Activated CD4-positive, alpha-beta T cell treated with anti-CD3 and anti-CD28 coated beads, Interleukin-2, amount 10 ng/mL, durations not matched to agents 7 days and 5 days (primary cell): ENCODE data around the gene MAP4K3. TPM values are rescaled to one million over a fixed set of nuclear protein-coding genes. Genes with fewer than 3 reads are reported as not detected.
"Not testable (repeated sequence)": the region's sequence is repeated elsewhere in the genome, so short reads cannot be mapped to it uniquely, and the experiment has no call there.

Experiments
- CTCF ChIA-PET: fragments of 350-600 bp; sonication (Branson Sonifier 250); formaldehyde crosslinking; loops from one replicate; lab custom pipeline; 2021; ENCODE audit warnings: antibody characterized with exemption; lab: Charles Lee
- POLR2A ChIA-PET: fragments of 350-600 bp; sonication (Branson Sonifier 250); formaldehyde crosslinking; loops from one replicate; lab custom pipeline; 2021; ENCODE audit warnings: antibody characterized with exemption; lab: Charles Lee
- DNase-seq: peaks from one replicate; pipeline ENCODE4 v3.0.0-alpha.2; 2020
- H3K27ac Mint-ChIP-seq: one replicate; pipeline ENCODE4 v1.8.0; 2021; ENCODE audit warnings: mild to moderate bottlenecking, moderate library complexity, mixed read lengths
- H3K27me3 Mint-ChIP-seq: one replicate; pipeline ENCODE4 v1.8.0; 2021; ENCODE audit warnings: mixed read lengths
- H3K36me3 Mint-ChIP-seq: one replicate; pipeline ENCODE4 v1.8.0; 2021; ENCODE audit warnings: low read depth, mixed read lengths
- H3K4me1 Mint-ChIP-seq: one replicate; pipeline ENCODE4 v1.8.0; 2021; ENCODE audit warnings: mixed read lengths
- H3K4me3 Mint-ChIP-seq: one replicate; pipeline ENCODE4 v1.8.0; 2021; ENCODE audit warnings: mild to moderate bottlenecking, moderate library complexity, mixed read lengths
- H3K9me3 Mint-ChIP-seq: one replicate; pipeline ENCODE4 v1.8.0; 2021; ENCODE audit warnings: mixed read lengths
- total RNA-seq, 2 experiments: library from RNA; stranded (reverse); gene quantifications; one replicate each; pipeline ENCODE4 v1.2.3, GENCODE V29; 2021

MAP4K3 gene
- total RNA-seq, 2 experiments from 2014 or later = 8.1 to 8.7 TPM

GRCh38 chr2:39377226-39377939 is 59.7 kb downstream of the MAP4K3 start:
- H3K4me3 Mint-ChIP-seq = no peak overlapping the region
- no peaks in the 10 kb centered on the region for H3K27me3 Mint-ChIP-seq
- peaks cover 23% of the 10 kb centered on the region for H3K36me3 Mint-ChIP-seq
- peaks cover 7% of the 10 kb centered on the region for H3K4me1 Mint-ChIP-seq
- H3K27ac Mint-ChIP-seq = no peak overlapping the region
- DNase-seq = peak; percentile 7
- POLR2A ChIA-PET = no interaction called here
- peaks cover 10% of the 10 kb centered on the region for H3K9me3 Mint-ChIP-seq
- CTCF ChIA-PET = interaction anchor here (0.6 to 2.6 kb wide), 6 partner anchors 8 to 372 kb away, joined by 3 to 9 read pairs (median 4); no protein-coding TSS in a partner anchor

GRCh38 chr2:39375917-39376316 is 61.2 kb downstream of the MAP4K3 start:
- no peak for DNase-seq
- Mint-ChIP-seq H3K27me3 (no peaks in the 10 kb centered on the region), H3K27ac (no peak overlapping the region), H3K9me3 (peaks cover 11% of the 10 kb centered on the region), H3K36me3 (peaks cover 30% of the 10 kb centered on the region), H3K4me3 (no peak overlapping the region), H3K4me1 (peaks cover 7% of the 10 kb centered on the region)
- ChIA-PET POLR2A (no interaction called here), CTCF (no interaction called here)

- H3K27ac Mint-ChIP-seq = no peak overlapping the region
- CTCF ChIA-PET = interaction anchor here (1.6 kb wide), 1 partner anchor 64 kb away, joined by 3 read pairs; no protein-coding TSS in a partner anchor
Measured at GRCh38 chr2:39373181-39373802, 63.8 kb downstream of the MAP4K3 start.

GRCh38 chr2:39370101-39370500 is 67.0 kb downstream of the MAP4K3 start:
- CTCF ChIA-PET = interaction anchor here (0.6 to 2.5 kb wide), 2 partner anchors 8 to 25 kb away, joined by 3 to 9 read pairs; no protein-coding TSS in a partner anchor

More at GRCh38 chr2:39373181-39373802, 63.8 kb downstream of the MAP4K3 start:
- Mint-ChIP-seq H3K4me3 (no peak overlapping the region), H3K36me3 (peaks cover 31% of the 10 kb centered on the region), H3K4me1 (peaks cover 11% of the 10 kb centered on the region), H3K9me3 (peaks cover 12% of the 10 kb centered on the region), H3K27me3 (no peaks in the 10 kb centered on the region)
- POLR2A ChIA-PET = no interaction called here
- no peak for DNase-seq

GRCh38 chr2:39368846-39369245 is 68.2 kb downstream of the MAP4K3 start:
- CTCF ChIA-PET = interaction anchor here (2.5 kb wide), 1 partner anchor 10 kb away, joined by 9 read pairs; no protein-coding TSS in a partner anchor
- DNase-seq = no peak
- Mint-ChIP-seq H3K4me1 (peaks cover 4% of the 10 kb centered on the region), H3K9me3 (peaks cover 10% of the 10 kb centered on the region), H3K27ac (no peak overlapping the region), H3K4me3 (no peak overlapping the region), H3K27me3 (no peaks in the 10 kb centered on the region), H3K36me3 (peaks cover 19% of the 10 kb centered on the region)
- POLR2A ChIA-PET = no interaction called here

More at GRCh38 chr2:39370101-39370500, 67.0 kb downstream of the MAP4K3 start:
- H3K9me3 Mint-ChIP-seq = peaks cover 10% of the 10 kb centered on the region
- peaks cover 23% of the 10 kb centered on the region for H3K36me3 Mint-ChIP-seq
- H3K4me1 Mint-ChIP-seq = peaks cover 4% of the 10 kb centered on the region
- H3K4me3 Mint-ChIP-seq = no peak overlapping the region
- POLR2A ChIA-PET = no interaction called here
- DNase-seq = no peak
- H3K27ac Mint-ChIP-seq = no peak overlapping the region
- no peaks in the 10 kb centered on the region for H3K27me3 Mint-ChIP-seq

- no peaks in the 10 kb centered on the region for H3K27me3 Mint-ChIP-seq
Measured at GRCh38 chr2:39368376-39368775, 68.7 kb downstream of the MAP4K3 start.

GRCh38 chr2:39362595-39362994 is 74.5 kb downstream of the MAP4K3 start:
- no peaks in the 10 kb centered on the region for H3K27me3 Mint-ChIP-seq

More at GRCh38 chr2:39368376-39368775, 68.7 kb downstream of the MAP4K3 start:
- CTCF ChIA-PET = interaction anchor here (2.5 kb wide), 1 partner anchor 10 kb away, joined by 9 read pairs; no protein-coding TSS in a partner anchor
- peaks cover 16% of the 10 kb centered on the region for H3K36me3 Mint-ChIP-seq
- DNase-seq = no peak
- no peak overlapping the region for H3K27ac Mint-ChIP-seq
- H3K4me3 Mint-ChIP-seq = no peak overlapping the region
- H3K9me3 Mint-ChIP-seq = peaks cover 8% of the 10 kb centered on the region
- peaks cover 4% of the 10 kb centered on the region for H3K4me1 Mint-ChIP-seq
- POLR2A ChIA-PET = no interaction called here

GRCh38 chr2:39361511-39361910 is 75.6 kb downstream of the MAP4K3 start:
- no peaks in the 10 kb centered on the region for H3K27me3 Mint-ChIP-seq
- ChIA-PET CTCF (interaction anchor here (1.2 kb wide), 1 partner anchor 16 kb away, joined by 4 read pairs; no protein-coding TSS in a partner anchor), POLR2A (no interaction called here)
- no peaks in the 10 kb centered on the region for H3K4me1 Mint-ChIP-seq
- no peak overlapping the region for H3K4me3 Mint-ChIP-seq
- H3K27ac Mint-ChIP-seq = no peak overlapping the region
- H3K36me3 Mint-ChIP-seq = peaks cover 17% of the 10 kb centered on the region
- H3K9me3 Mint-ChIP-seq = peaks cover 32% of the 10 kb centered on the region
- DNase-seq = no peak

More at GRCh38 chr2:39362595-39362994, 74.5 kb downstream of the MAP4K3 start:
- H3K36me3 Mint-ChIP-seq = peaks cover 17% of the 10 kb centered on the region
- H3K9me3 Mint-ChIP-seq = peaks cover 32% of the 10 kb centered on the region
- H3K27ac Mint-ChIP-seq = no peak overlapping the region
- ChIA-PET CTCF (interaction anchor here (1.2 kb wide), 1 partner anchor 15 kb away, joined by 4 read pairs; no protein-coding TSS in a partner anchor), POLR2A (no interaction called here)
- no peak overlapping the region for H3K4me3 Mint-ChIP-seq
- H3K4me1 Mint-ChIP-seq = no peaks in the 10 kb centered on the region
- no peak for DNase-seq

- POLR2A ChIA-PET, DNase-seq, H3K27ac Mint-ChIP-seq, H3K27me3 Mint-ChIP-seq, CTCF ChIA-PET, H3K4me1 Mint-ChIP-seq, H3K4me3 Mint-ChIP-seq: not testable (repeated sequence)
- Mint-ChIP-seq H3K9me3 (peaks cover 32% of the 10 kb centered on the region), H3K36me3 (peaks cover 19% of the 10 kb centered on the region)
Measured at GRCh38 chr2:39360342-39360741, 76.7 kb downstream of the MAP4K3 start.

GRCh38 chr2:39359453-39360038 is 77.5 kb downstream of the MAP4K3 start:
- H3K27ac Mint-ChIP-seq = no peak overlapping the region
- H3K27me3 Mint-ChIP-seq = no peaks in the 10 kb centered on the region
- H3K4me1 Mint-ChIP-seq = no peaks in the 10 kb centered on the region
- ChIA-PET POLR2A (no interaction called here), CTCF (interaction anchor here (0.6 kb wide), 1 partner anchor 330 kb away, joined by 5 read pairs; no protein-coding TSS in a partner anchor)
- H3K9me3 Mint-ChIP-seq = peaks cover 32% of the 10 kb centered on the region
- H3K4me3 Mint-ChIP-seq = no peak overlapping the region
- no peak for DNase-seq
- peaks cover 19% of the 10 kb centered on the region for H3K36me3 Mint-ChIP-seq

GRCh38 chr2:39356922-39357639 is 80.0 kb downstream of the MAP4K3 start:
- POLR2A ChIA-PET = no interaction called here
- H3K4me3 Mint-ChIP-seq = no peak overlapping the region
- H3K27ac Mint-ChIP-seq = no peak overlapping the region

GRCh38 chr2:39350658-39351057 is 86.4 kb downstream of the MAP4K3 start:
- Mint-ChIP-seq H3K27ac (no peak overlapping the region), H3K36me3 (peaks cover 2% of the 10 kb centered on the region), H3K4me1 (no peaks in the 10 kb centered on the region), H3K4me3 (no peak overlapping the region), H3K27me3 (no peaks in the 10 kb centered on the region), H3K9me3 (no peaks in the 10 kb centered on the region)
- DNase-seq = no peak
- ChIA-PET CTCF (interaction anchor here (0.6 kb wide), 1 partner anchor 1652 kb away, joined by 4 read pairs; no protein-coding TSS in a partner anchor), POLR2A (no interaction called here)

More at GRCh38 chr2:39356922-39357639, 80.0 kb downstream of the MAP4K3 start:
- peaks cover 23% of the 10 kb centered on the region for H3K9me3 Mint-ChIP-seq
- peaks cover 19% of the 10 kb centered on the region for H3K36me3 Mint-ChIP-seq
- H3K27me3 Mint-ChIP-seq = no peaks in the 10 kb centered on the region
- CTCF ChIA-PET = interaction anchor here (0.5 kb wide), 1 partner anchor 133 kb away, joined by 3 read pairs; no protein-coding TSS in a partner anchor
- no peaks in the 10 kb centered on the region for H3K4me1 Mint-ChIP-seq
- no peak for DNase-seq
